OCI-LY1 (cell line): Measurements from ENCODE around the gene VAPB.

Experiments used
- CTCF ChIP-seq: fragments of 200-600 bp; sonication (generic), shearing (Covaris generic); IDR thresholded peaks from 2 replicates; pipeline ENCODE4 v1.5.1; 2017; ENCODE audit warnings: mild to moderate bottlenecking, antibody characterized with exemption, low read length, moderate library complexity, mixed read lengths
- EZH2 ChIP-seq: fragments of 200-600 bp; sonication (generic), shearing (Covaris generic); IDR thresholded peaks from 2 replicates; pipeline ENCODE4 v1.8.0; 2017; ENCODE audit warnings: borderline replicate concordance, mixed run types, mild to moderate bottlenecking, antibody characterized with exemption, low read length, moderate library complexity, mixed read lengths

- no peak for TF ChIP-seq EZH2
- no peak for TF ChIP-seq CTCF
These were observed 16.7 kb downstream of the VAPB start for GRCh38 chr20:58405504-58406291.
